K562 (cell line): ENCODE measurements around the gene IL4I1. TPM values are rescaled to one million over a fixed set of nuclear protein-coding genes. Genes with fewer than 3 reads are reported as not detected.
A peak's percentile ranks its signal among the peaks of the same experiment; 100 is the strongest.

ENCODE experiments used
- ATF2 ChIP-seq: sonication (generic); formaldehyde crosslinking; IDR thresholded peaks from 2 replicates; pipeline ENCODE4 v1.8.1; 2022; ENCODE audit warnings: missing genetic modification reagents
- CBX3 ChIP-seq, 2 experiments: IDR thresholded peaks; 1 replicate in 1 of 2; 2 replicates in 1 of 2; pipeline ENCODE4 v1.6.1; 2012; ENCODE audit warnings: inconsistent platforms in 2 of 2, low read length in 2 of 2, borderline replicate concordance in 1 of 2, control low read depth in 1 of 2
- CTBP1 ChIP-seq: fragments of 450-650 bp; IDR thresholded peaks from 2 replicates; pipeline ENCODE4 v1.6.1; 2016; ENCODE audit warnings: borderline replicate concordance
- DACH1 ChIP-seq: fragments of 450-650 bp; IDR thresholded peaks from 2 replicates; pipeline ENCODE4 v1.6.1; 2018; ENCODE audit not compliant: partially characterized antibody
- EHMT2 ChIP-seq: fragments of 450-650 bp; IDR thresholded peaks from 2 replicates; pipeline ENCODE4 v1.6.1; 2018; ENCODE audit warnings: antibody characterized with exemption
- EP300 ChIP-seq: IDR thresholded peaks from 2 replicates; pipeline ENCODE4 v1.6.1; 2012; ENCODE audit warnings: low read length, improper control_type of control experiment
- ETV6 ChIP-seq, 3 experiments: fragments of 150-350 bp in 1 of 3; sonication (generic) in 1 of 3; formaldehyde crosslinking in 1 of 3; IDR thresholded peaks; 2 replicates each; pipeline versions ENCODE4 v1.6.1 to v1.8.0; 2014 to 2022; ENCODE audit warnings: borderline replicate concordance in 2 of 3, low read depth in 2 of 3, antibody characterized with exemption in 1 of 3, low read length in 1 of 3, mild to moderate bottlenecking in 1 of 3, missing genetic modification reagents in 1 of 3
- FIP1L1 ChIP-seq: fragments of 200-400 bp; formaldehyde crosslinking; IDR thresholded peaks from 2 replicates; pipeline ENCODE4 v1.6.1; 2018; ENCODE audit warnings: mild to moderate bottlenecking, low read depth, low read length; ENCODE audit not compliant: poor library complexity, severe bottlenecking
- FOXA3 ChIP-seq, 2 experiments: fragments of 450-650 bp in 1 of 2; sonication (generic) in 1 of 2; formaldehyde crosslinking; IDR thresholded peaks in 1 of 2; conservative IDR thresholded peaks in 1 of 2; 2 replicates each; pipeline versions ENCODE4 v1.4.0 to v1.8.0; 2020 to 2022; ENCODE audit warnings: mild to moderate bottlenecking in 2 of 2, missing genetic modification reagents in 1 of 2
- FOXK1 ChIP-seq: sonication (generic); formaldehyde crosslinking; IDR thresholded peaks from 2 replicates; pipeline ENCODE4 v1.8.0; 2022; ENCODE audit warnings: missing genetic modification reagents, mild to moderate bottlenecking, borderline replicate concordance
- GMEB1 ChIP-seq: fragments of 250-450 bp; sonication (Bioruptor Pico); IDR thresholded peaks from 2 replicates; pipeline ENCODE4 v1.4.0; 2020; ENCODE audit warnings: mild to moderate bottlenecking
- HDAC2 ChIP-seq: fragments of 450-650 bp; IDR thresholded peaks from 2 replicates; pipeline ENCODE4 v1.6.1; 2016; ENCODE audit warnings: mild to moderate bottlenecking
- HES1 ChIP-seq: fragments of 450-650 bp; IDR thresholded peaks from 2 replicates; pipeline ENCODE4 v1.6.1; 2016; ENCODE audit warnings: low read depth, mild to moderate bottlenecking, moderate library complexity
- HMGXB4 ChIP-seq: sonication (generic); formaldehyde crosslinking; IDR thresholded peaks from 2 replicates; pipeline ENCODE4 v1.8.1; 2023; ENCODE audit warnings: mild to moderate bottlenecking, missing genetic modification reagents
- KDM2B ChIP-seq: fragments of 250-450 bp; sonication (Bioruptor Pico); IDR thresholded peaks from 2 replicates; pipeline ENCODE4 v1.8.0; 2021; ENCODE audit warnings: mild to moderate bottlenecking, moderate library complexity
- KDM5B ChIP-seq: fragments of 200-600 bp; sonication (generic); IDR thresholded peaks from 2 replicates; pipeline ENCODE4 v1.6.1; 2012; ENCODE audit warnings: low read depth, mild to moderate bottlenecking, moderate library complexity, low read length, control low read depth, inconsistent platforms; ENCODE audit not compliant: insufficient replicate concordance
- L3MBTL2 ChIP-seq: fragments of 450-650 bp; IDR thresholded peaks from 2 replicates; pipeline ENCODE4 v1.6.1; 2016; ENCODE audit warnings: mild to moderate bottlenecking, moderate library complexity
- PHB2 ChIP-seq: fragments of 450-650 bp; IDR thresholded peaks from 2 replicates; pipeline ENCODE4 v1.6.1; 2017; ENCODE audit warnings: low read depth
- SETDB1 ChIP-seq: IDR thresholded peaks from one replicate; pipeline ENCODE4 v1.6.1; 2012; ENCODE audit warnings: low read length, control low read depth, inconsistent platforms
- XRCC5 ChIP-seq: fragments of 200-400 bp; formaldehyde crosslinking; IDR thresholded peaks from 2 replicates; pipeline ENCODE4 v1.6.1; 2017; ENCODE audit warnings: low read depth, mild to moderate bottlenecking, low read length
- ZNF146 ChIP-seq: IDR thresholded peaks from one replicate; pipeline ENCODE4 v1.6.1; 2018; ENCODE audit warnings: missing compliant biosample characterization; ENCODE audit not compliant: unreplicated experiment
- ZNF3 ChIP-seq: fragments of 250-450 bp; sonication (Bioruptor Pico); IDR thresholded peaks from 2 replicates; pipeline ENCODE4 v1.5.0; 2021; ENCODE audit warnings: mild to moderate bottlenecking, moderate library complexity
- ZNF699 ChIP-seq: fragments of 250-450 bp; sonication (Bioruptor Pico); IDR thresholded peaks from 2 replicates; pipeline ENCODE4 v1.8.0; 2021; ENCODE audit warnings: mild to moderate bottlenecking, moderate library complexity; ENCODE audit not compliant: insufficient replicate concordance
- ZNF764 ChIP-seq: fragments of 250-450 bp; sonication (Bioruptor Pico); IDR thresholded peaks from 2 replicates; pipeline ENCODE4 v1.4.0; 2020; ENCODE audit warnings: low read depth, mild to moderate bottlenecking, moderate library complexity
- polyA plus RNA-seq, 8 experiments: library from polyadenylated mRNA; depleted of rRNA in 4 of 8; stranded (reverse) in 5 of 8; unstranded in 3 of 8; fragments of >200 nt; fragmentation: Nextera tagmentation in 2 of 8; fragmentation: Illumina TruSeq in 1 of 8; extraction: Ambion mirVana in 2 of 8; extraction: Trizol in 1 of 8; gene quantifications; 2 replicates each; pipeline versions ENCODE4 v1.2.1 to v1.2.3, GENCODE V29; 2011 to 2014; ENCODE audit warnings: inconsistent platforms in 1 of 8, missing spikeins in 1 of 8
- total RNA-seq, 7 experiments: library from RNA; depleted of rRNA in 6 of 7; stranded (reverse); fragments of >200 nt in 6 of 7; fragmentation: Illumina TruSeq in 2 of 7; extraction: Trizol in 2 of 7; gene quantifications; 2 replicates each; pipeline versions ENCODE4 v1.2.1 to v1.2.3, GENCODE V29; 2011 to 2021; ENCODE audit warnings: low replicate concordance in 1 of 7

Gene IL4I1
- total and polyA plus RNA-seq, 9 of the 15 experiments (the other 6 are each of a cell fraction or from before 2014, with no cell fraction given) = 0.06 to 0.95 (median 0.43) TPM; not detected in 2

GRCh38 chr19:49929121-49929610 lies 32.5 kb upstream of the IL4I1 start, which contains the start of the genes ATF5 and NUP62 (continued):
- TF ChIP-seq GMEB1 (CRISPR knock-in tag) = no peak
- TF ChIP-seq HDAC2 = no peak; the same call in 1 of the 2 replicates
- TF ChIP-seq KDM5B = peak; percentile 60
- peak; percentile 99 for TF ChIP-seq FIP1L1
- TF ChIP-seq EP300 = peak; percentile 78
- no peak; the same call in 1 of the 2 replicates for TF ChIP-seq ATF2 (CRISPR knock-in tag)
- no peak for TF ChIP-seq FOXA3 (CRISPR knock-in tag; conservative IDR thresholded peaks at IDR 0.05 in 1 of 2, IDR thresholded peaks at IDR 0.05 in 1 of 2)
- peak; percentile 5; the same call in 1 of the 2 replicates for TF ChIP-seq CTBP1
- TF ChIP-seq ZNF764 (CRISPR knock-in tag) = no peak
- TF ChIP-seq XRCC5 = peak; percentile 71; the same call in 1 of the 2 replicates
- no peak; a peak in 1 of 3 replicates for TF ChIP-seq CBX3 (IDR thresholded peaks at IDR 0.05; ENCODE audit: borderline replicate concordance in 1 of 2, low read length in 2 of 2)
- no peak for TF ChIP-seq ZNF3
- TF ChIP-seq DACH1 = no peak
- TF ChIP-seq ZNF146 = no peak
- no peak for TF ChIP-seq EHMT2
- no peak for TF ChIP-seq ZNF699 (CRISPR knock-in tag)
- no peak for TF ChIP-seq KDM2B
- TF ChIP-seq HMGXB4 (CRISPR knock-in tag) = peak; percentile 97; the same call in 1 of the 2 replicates
- TF ChIP-seq SETDB1 = no peak
- no peak for TF ChIP-seq HES1
- no peak; the same call in 1 of the 2 replicates for TF ChIP-seq PHB2
- no peak for TF ChIP-seq ETV6 (IDR thresholded peaks at IDR 0.05; ENCODE audit: borderline replicate concordance in 1 of 2, low read depth in 2 of 2, low read length in 1 of 2)
- no peak for TF ChIP-seq ETV6 (CRISPR knock-in tag; IDR thresholded peaks at IDR 0.05; ENCODE audit: borderline replicate concordance)
- no peak for TF ChIP-seq FOXK1 (CRISPR knock-in tag)
- TF ChIP-seq L3MBTL2 = peak; percentile 96
